GM10266 (cell line): ENCODE measurements around the gene GNG12.
A peak's percentile ranks its signal among the peaks of the same experiment; 100 is the strongest.

Experiments used
- DNase-seq: peaks from one replicate; pipeline ENCODE4 v3.0.0; 2012; ENCODE audit errors: extremely low spot score
- CTCF ChIP-seq: IDR thresholded peaks from 2 replicates; pipeline ENCODE4 v1.5.1; 2012; ENCODE audit warnings: mild to moderate bottlenecking, low read depth; ENCODE audit not compliant: control insufficient read depth, insufficient read depth; ENCODE audit errors: missing control alignments

Gene GNG12

GRCh38 chr1:67685067-67685557 lies 148.2 kb downstream of the GNG12 start, which contains the start of gene GADD45A:
GADD45A (plus strand) TSS chr1:67685201; CDS start chr1:67685495, 294 bp downstream.
- DNase-seq, result peak; percentile 95
- TF ChIP-seq CTCF, result no peak

- TF ChIP-seq CTCF, result no peak
- DNase-seq, result no peak
Measured at GRCh38 chr1:67684526-67685066, 148.7 kb downstream of the GNG12 start.

- DNase-seq, result peak; percentile 43
- TF ChIP-seq CTCF, result no peak
Measured at GRCh38 chr1:67683766-67684525, 149.3 kb downstream of the GNG12 start.

GRCh38 chr1:67683316-67683715 lies 150.0 kb downstream of the GNG12 start:
- DNase-seq, result no peak
- no peak for TF ChIP-seq CTCF

- DNase-seq, result peak; percentile 18
- TF ChIP-seq CTCF, result no peak
Measured at GRCh38 chr1:67682659-67683197, 150.5 kb downstream of the GNG12 start.

- DNase-seq, result no peak
- no peak for TF ChIP-seq CTCF
Measured at GRCh38 chr1:67680486-67680885, 152.8 kb downstream of the GNG12 start.

- DNase-seq, result no peak
- no peak for TF ChIP-seq CTCF
Measured at GRCh38 chr1:67679691-67680090, 153.6 kb downstream of the GNG12 start.
